Measurements from ENCODE around the gene TFEB. TPM values are rescaled to one million over a fixed set of nuclear protein-coding genes. Genes with fewer than 3 reads are reported as not detected.

Gene TFEB
- total RNA-seq, 2 donors from 2014 or later = 4.9 to 10.1 TPM

GRCh38 chr6:41636833-41637193 lies 98.6 kb downstream of the TFEB start:
- DNase-seq (peak; percentile 61 to 83 (median 66)), ATAC-seq (peak; percentile 76)
- WGBS, 2 donors = 11 to 20% methylated on average over 10 to 30 of the region's 31 CpGs
- H3K36me3 ChIP-seq (replicated peaks in 1 of 2; ENCODE audit: insufficient read depth in 1 of 2, low read depth in 2 of 2) = no peaks in the 10 kb centered on the region
- H3K4me1 ChIP-seq = peaks cover 25% of the 10 kb centered on the region
- no peaks in the 10 kb centered on the region for H3K9me3 ChIP-seq
- intact Hi-C loops (cut with DNase I) = no loop called here
- TF ChIP-seq POLR2A (IDR thresholded peaks at IDR 0.05) = peak in 1 of 3 donors; percentile 18
- TF ChIP-seq CTCF (IDR thresholded peaks at IDR 0.05) = no peak
- peaks cover 0 to 25% of the 10 kb centered on the region in 2 donors for H3K27me3 ChIP-seq
- H3K27ac ChIP-seq = no peak overlapping the region
- H3K4me3 ChIP-seq = no peak overlapping the region

GRCh38 chr6:41635365-41635764 lies 100.0 kb downstream of the TFEB start:
- WGBS, 2 donors = 77 to 83% methylated on average over 6 of the region's 6 CpGs
- Histone ChIP-seq H3K4me3 (no peak overlapping the region), H3K27me3 (peaks cover 0 to 25% of the 10 kb centered on the region in 2 donors), H3K4me1 (peaks cover 25% of the 10 kb centered on the region), H3K9me3 (no peaks in the 10 kb centered on the region), H3K36me3 (replicated peaks in 1 of 2; ENCODE audit: insufficient read depth in 1 of 2, low read depth in 2 of 2) (no peaks in the 10 kb centered on the region), H3K27ac (no peak overlapping the region)
- DNase-seq (no peak), ATAC-seq (no peak)
- TF ChIP-seq CTCF (IDR thresholded peaks at IDR 0.05) (no peak), POLR2A (IDR thresholded peaks at IDR 0.05) (no peak)
- intact Hi-C loops (cut with DNase I) = no loop called here

- TF ChIP-seq POLR2A (IDR thresholded peaks at IDR 0.05) (no peak), CTCF (IDR thresholded peaks at IDR 0.05) (no peak)
- 68 to 78% methylated on average over 4 of the region's 4 CpGs for WGBS, 2 donors
- ATAC-seq = no peak
- no peak overlapping the region for H3K4me3 ChIP-seq
- H3K9me3 ChIP-seq = no peaks in the 10 kb centered on the region
- DNase-seq = no peak
- H3K27ac ChIP-seq = no peak overlapping the region
- intact Hi-C loops (cut with DNase I) = no loop called here
- peaks cover 0 to 25% of the 10 kb centered on the region in 2 donors for H3K27me3 ChIP-seq
- H3K4me1 ChIP-seq = peaks cover 25% of the 10 kb centered on the region
- H3K36me3 ChIP-seq (replicated peaks in 1 of 2; ENCODE audit: insufficient read depth in 1 of 2, low read depth in 2 of 2) = no peaks in the 10 kb centered on the region
Observed at GRCh38 chr6:41634657-41635056, 100.8 kb downstream of the TFEB start.

Small RNA genes lying within 50 kb of the gene (small RNA-seq; reads per million reads assigned to genes)
- gene AL365205.3 = not detected

Other genes starting within 250 kb of the TFEB start
- gene FOXP4, start 189.2 kb downstream of the TFEB start, total RNA-seq = 10 to 100 TPM in 1 of 2 donors, 1 to 10 TPM in 1; 8.6 to 10.5 TPM
- gene MDFI, start 97.1 kb downstream of the TFEB start, total RNA-seq = 1 to 10 TPM; 4.9 to 6.7 TPM
- 10 to 100 TPM; 48.8 to 91.1 TPM for gene PGC, start 11.8 kb upstream of the TFEB start, total RNA-seq
- 1 to 10 TPM; 2.6 to 5.3 TPM for gene FRS3, start 44.3 kb upstream of the TFEB start, total RNA-seq
- 10 to 100 TPM in 1 of 2 donors, 1 to 10 TPM in 1; 4.4 to 16.8 TPM for gene PRICKLE4, start 45.2 kb upstream of the TFEB start, total RNA-seq
- 100 to 1,000 TPM in 1 of 2 donors, 10 to 100 TPM in 1; 83.5 to 127 TPM for gene TOMM6, start 52.1 kb upstream of the TFEB start, total RNA-seq
- 1 to 10 TPM; 3.3 to 5.2 TPM for gene USP49, start 159.8 kb upstream of the TFEB start, total RNA-seq
- 10 to 100 TPM in 1 of 2 donors, 1 to 10 TPM in 1; 9.9 to 17.8 TPM for gene MED20, start 185.5 kb upstream of the TFEB start, total RNA-seq
- 10 to 100 TPM in 1 of 2 donors, 1 to 10 TPM in 1; 3.1 to 13.5 TPM for gene BYSL, start 185.9 kb upstream of the TFEB start, total RNA-seq
- gene CCND3, start 206.2 kb upstream of the TFEB start, total RNA-seq = 10 to 100 TPM; 73.2 to 91.0 TPM